Calu3 (cell line): ENCODE results near the gene PKP4. TPM values are rescaled to one million over a fixed set of nuclear protein-coding genes. Genes with fewer than 3 reads are reported as not detected.

Source experiments
- BruUV-seq: library from RNA; stranded (reverse); fragments of 400-500 nt; replicated peaks from 2 replicates; lab custom pipeline; 2021; lab: Mats Ljungman, UMichigan
- CTCF ChIA-PET: fragments of 300-600 bp; sonication (Branson Sonifier 250); formaldehyde crosslinking; loops from one replicate; lab custom pipeline; 2022; ENCODE audit warnings: antibody characterized with exemption; lab: Charles Lee
- DNase-seq: peaks from one replicate; pipeline ENCODE4 v3.0.0; 2022
- H3K27ac Mint-ChIP-seq: one replicate; pipeline ENCODE4 v1.8.0; 2022; ENCODE audit warnings: mixed read lengths; ENCODE audit not compliant: unreplicated experiment
- H3K27me3 Mint-ChIP-seq: one replicate; pipeline ENCODE4 v1.8.0; 2022; ENCODE audit warnings: mixed read lengths; ENCODE audit not compliant: unreplicated experiment
- H3K36me3 Mint-ChIP-seq: one replicate; pipeline ENCODE4 v1.8.0; 2022; ENCODE audit warnings: mild to moderate bottlenecking, moderate library complexity, mixed read lengths; ENCODE audit not compliant: insufficient read depth, unreplicated experiment
- H3K4me1 Mint-ChIP-seq: one replicate; pipeline ENCODE4 v1.8.0; 2022; ENCODE audit warnings: mild to moderate bottlenecking, low read depth, mixed read lengths; ENCODE audit not compliant: unreplicated experiment
- H3K4me3 Mint-ChIP-seq: one replicate; pipeline ENCODE4 v1.8.0; 2022; ENCODE audit warnings: mild to moderate bottlenecking, low read depth, moderate library complexity, mixed read lengths; ENCODE audit not compliant: unreplicated experiment
- H3K9me3 Mint-ChIP-seq: one replicate; pipeline ENCODE4 v1.8.0; 2022; ENCODE audit warnings: low read depth, mixed read lengths; ENCODE audit not compliant: unreplicated experiment
- intact Hi-C: fragments of 100-400 bp; cut with micrococcal nuclease; formaldehyde crosslinking; loops from one replicate; pipeline ENCODE4 v1.10.0; 2022; ENCODE audit not compliant: unreplicated experiment
- total RNA-seq: library from RNA; stranded (reverse); gene quantifications from 2 replicates; pipeline ENCODE4 v1.2.3, GENCODE V29; 2022
- TF ChIP-seq, protein P1 (sequence below): fragments of 200-600 bp; IDR thresholded peaks from one replicate; pipeline ENCODE4 v1.8.0; 2022; ENCODE audit warnings: antibody characterized with exemption; ENCODE audit not compliant: unreplicated experiment

The PKP4 gene
- total RNA-seq, 1 experiment from 2014 or later: 137 TPM

DNA sequence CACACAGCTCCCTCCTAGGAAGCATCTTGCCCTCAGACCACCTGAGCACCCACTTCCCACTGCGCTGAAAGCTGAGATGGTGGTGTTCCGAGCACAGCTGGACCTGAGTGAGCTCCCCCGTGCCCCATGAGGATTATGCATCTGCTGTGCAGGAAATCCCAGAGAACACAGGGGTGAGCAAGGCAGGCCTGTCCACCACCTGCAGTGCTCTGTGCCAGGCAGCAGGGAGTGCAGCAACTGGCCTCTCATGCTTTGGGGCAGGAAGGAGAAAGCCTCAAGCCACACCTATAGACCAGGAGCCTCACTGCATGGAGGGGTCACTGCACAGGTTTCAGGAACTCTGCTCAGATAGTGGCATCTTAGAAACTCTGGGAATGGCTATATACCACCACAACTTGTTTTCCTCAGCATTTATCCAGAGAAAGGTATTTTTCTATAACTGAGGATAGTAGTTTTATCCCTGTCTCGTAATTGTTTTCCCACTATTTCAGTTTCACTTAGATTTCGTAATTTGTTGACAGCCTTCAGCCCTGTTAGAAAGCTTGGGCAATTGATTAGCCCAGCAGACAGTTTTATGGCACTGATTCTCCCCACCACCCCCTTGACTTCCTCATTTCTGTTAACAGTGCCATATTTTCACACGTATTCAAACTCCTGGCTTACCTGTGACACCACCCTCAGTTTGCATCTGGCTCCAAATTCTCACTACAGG lies 194.1 kb downstream of the PKP4 start:
- no peak for DNase-seq
- Mint-ChIP-seq H3K27me3 (no peaks in the 10 kb centered on the region), H3K36me3 (peaks cover 17% of the 10 kb centered on the region), H3K4me1 (no peaks in the 10 kb centered on the region), H3K4me3 (no peak overlapping the region), H3K9me3 (no peaks in the 10 kb centered on the region), H3K27ac (no peak overlapping the region)
- intact Hi-C loops: loop anchor here (10.0 kb wide), 1 partner anchor 94 kb away; no protein-coding TSS in a partner anchor
- TF ChIP-seq, protein P1, sequence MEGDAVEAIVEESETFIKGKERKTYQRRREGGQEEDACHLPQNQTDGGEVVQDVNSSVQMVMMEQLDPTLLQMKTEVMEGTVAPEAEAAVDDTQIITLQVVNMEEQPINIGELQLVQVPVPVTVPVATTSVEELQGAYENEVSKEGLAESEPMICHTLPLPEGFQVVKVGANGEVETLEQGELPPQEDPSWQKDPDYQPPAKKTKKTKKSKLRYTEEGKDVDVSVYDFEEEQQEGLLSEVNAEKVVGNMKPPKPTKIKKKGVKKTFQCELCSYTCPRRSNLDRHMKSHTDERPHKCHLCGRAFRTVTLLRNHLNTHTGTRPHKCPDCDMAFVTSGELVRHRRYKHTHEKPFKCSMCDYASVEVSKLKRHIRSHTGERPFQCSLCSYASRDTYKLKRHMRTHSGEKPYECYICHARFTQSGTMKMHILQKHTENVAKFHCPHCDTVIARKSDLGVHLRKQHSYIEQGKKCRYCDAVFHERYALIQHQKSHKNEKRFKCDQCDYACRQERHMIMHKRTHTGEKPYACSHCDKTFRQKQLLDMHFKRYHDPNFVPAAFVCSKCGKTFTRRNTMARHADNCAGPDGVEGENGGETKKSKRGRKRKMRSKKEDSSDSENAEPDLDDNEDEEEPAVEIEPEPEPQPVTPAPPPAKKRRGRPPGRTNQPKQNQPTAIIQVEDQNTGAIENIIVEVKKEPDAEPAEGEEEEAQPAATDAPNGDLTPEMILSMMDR: no peak
- CTCF ChIA-PET: no interaction called here
- no TSS peak for BruUV-seq

DNA sequence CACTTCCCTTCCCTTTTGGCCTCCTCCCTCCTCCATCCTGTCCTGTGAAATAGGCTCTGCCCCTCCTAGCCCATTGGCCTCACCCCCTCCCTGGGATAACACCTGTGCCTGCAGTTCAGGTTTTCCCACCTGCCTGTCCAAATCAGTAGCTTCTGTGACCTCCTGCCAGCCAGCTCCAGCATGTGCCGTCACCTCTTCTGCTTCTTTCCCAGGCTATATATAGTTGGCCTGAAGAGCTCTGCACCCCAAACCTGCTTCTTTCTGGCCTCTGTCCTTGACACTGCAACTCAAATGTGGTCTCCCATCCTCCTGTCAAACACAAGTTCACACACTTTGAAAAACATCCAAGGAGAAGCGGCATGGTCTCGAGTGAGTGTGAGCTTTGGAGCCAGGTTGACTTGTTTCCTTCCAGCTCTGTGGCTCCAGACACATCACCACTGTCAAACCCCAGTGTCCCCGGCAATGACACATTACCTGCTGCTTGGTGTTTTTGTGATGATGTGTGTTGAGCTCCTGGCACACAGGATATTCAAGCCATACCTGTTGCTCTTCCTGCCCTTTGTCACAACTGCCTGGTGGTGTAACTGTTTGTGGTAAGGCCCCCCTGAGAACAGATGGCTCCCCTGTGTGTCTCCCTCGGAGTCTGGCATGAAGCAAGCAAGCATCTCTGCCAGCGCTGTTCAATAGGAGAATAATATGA lies 194.8 kb downstream of the PKP4 start:
- Mint-ChIP-seq H3K27me3 (no peaks in the 10 kb centered on the region), H3K9me3 (no peaks in the 10 kb centered on the region), H3K36me3 (peaks cover 21% of the 10 kb centered on the region), H3K4me3 (no peak overlapping the region), H3K4me1 (no peaks in the 10 kb centered on the region), H3K27ac (no peak overlapping the region)
- BruUV-seq: no TSS peak
- intact Hi-C loops: loop anchor here (10.0 kb wide), 1 partner anchor 93 kb away; no protein-coding TSS in a partner anchor
- CTCF ChIA-PET: no interaction called here
- TF ChIP-seq, protein P1: no peak
- DNase-seq: no peak

DNA sequence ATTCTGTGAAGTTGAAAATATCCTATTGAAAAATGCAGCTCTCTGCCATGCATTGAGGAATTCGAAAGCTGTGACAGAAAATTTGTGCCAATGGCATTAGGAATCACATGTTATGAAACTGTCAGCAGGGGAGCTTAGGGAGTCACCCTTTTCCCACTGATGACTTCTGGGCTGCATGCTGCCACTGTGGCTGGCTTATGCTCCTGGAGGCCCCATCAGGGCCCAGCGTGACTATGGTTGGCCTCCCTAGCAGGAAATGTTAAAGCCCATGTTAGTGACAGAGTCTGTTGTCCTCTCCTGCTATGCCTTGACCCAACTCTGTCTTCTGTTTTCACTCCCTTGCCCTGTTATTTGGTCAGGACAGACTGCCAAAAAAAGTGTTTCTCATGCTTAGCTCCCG lies 198.9 kb downstream of the PKP4 start:
- Mint-ChIP-seq H3K4me1 (no peaks in the 10 kb centered on the region), H3K36me3 (peaks cover 28% of the 10 kb centered on the region), H3K4me3 (no peak overlapping the region), H3K27me3 (no peaks in the 10 kb centered on the region), H3K27ac (peak overlapping the region; percentile 8), H3K9me3 (no peaks in the 10 kb centered on the region)
- DNase-seq: no peak
- BruUV-seq: no TSS peak
- TF ChIP-seq, protein P1: no peak
- intact Hi-C loops: loop anchor here (10.0 kb wide), 1 partner anchor 89 kb away; no protein-coding TSS in a partner anchor
- CTCF ChIA-PET: interaction anchor here (0.9 kb wide), 1 partner anchor 99 kb away, joined by 4 read pairs; no protein-coding TSS in a partner anchor

DNA sequence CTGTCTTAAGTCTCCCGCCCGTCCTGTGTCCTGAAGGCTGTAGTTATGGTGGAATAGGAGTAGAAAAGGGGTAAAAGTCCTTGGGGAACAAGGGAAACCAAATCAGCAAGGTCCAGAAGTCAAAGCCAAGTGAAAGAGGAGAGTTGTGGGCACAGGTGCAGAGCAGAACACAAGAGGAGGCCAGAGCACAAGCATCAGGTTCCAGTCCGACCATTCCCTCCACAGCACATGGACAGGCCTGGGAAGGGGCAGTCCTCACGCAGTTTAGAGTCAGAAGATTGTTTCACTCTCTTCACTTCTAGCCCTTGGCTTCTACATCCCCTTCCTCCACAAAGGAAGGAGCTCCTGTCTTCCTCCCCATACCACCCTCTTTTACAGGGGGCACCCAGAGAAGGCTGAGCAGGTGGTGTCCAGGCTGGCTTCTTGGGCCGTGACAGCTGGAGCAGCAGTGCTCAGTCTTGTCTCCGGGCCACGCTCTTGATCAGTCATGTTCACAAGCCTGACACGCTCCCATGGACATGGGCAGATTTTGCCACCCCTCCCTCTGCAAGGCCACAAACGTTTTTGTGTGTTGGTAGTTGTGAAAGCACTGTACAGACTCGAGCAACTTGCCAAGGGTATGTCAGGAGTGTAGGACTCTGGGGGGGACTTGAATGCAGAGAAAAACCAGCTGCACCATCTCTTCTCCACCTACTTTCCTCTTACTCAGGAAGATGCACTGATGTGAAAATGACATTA lies 199.9 kb downstream of the PKP4 start:
- Mint-ChIP-seq H3K27me3 (no peaks in the 10 kb centered on the region), H3K4me1 (no peaks in the 10 kb centered on the region), H3K4me3 (no peak overlapping the region), H3K27ac (no peak overlapping the region), H3K9me3 (no peaks in the 10 kb centered on the region), H3K36me3 (peaks cover 20% of the 10 kb centered on the region)
- no TSS peak for BruUV-seq
- intact Hi-C loops: loop anchor here (10.0 kb wide), 1 partner anchor 88 kb away; no protein-coding TSS in a partner anchor
- no peak for DNase-seq
- CTCF ChIA-PET: no interaction called here
- TF ChIP-seq, protein P1: no peak
